HG02885 (cell line): ENCODE data around the gene SLC34A3.

Experiments
- ATAC-seq: cut with Tn5 transposase; IDR thresholded peaks from one replicate; pipeline ENCODE4 v1.9.1; 2021; ENCODE audit warnings: mild to moderate bottlenecking; ENCODE audit not compliant: unreplicated experiment, poor library complexity

The SLC34A3 gene

GRCh38 chr9:137230705-137231371 is at the start of gene SLC34A3:
TSS of gene SLC34A3 (plus strand) at chr9:137230901. CDS start at chr9:137231703, 802 bp downstream.
- no peak for ATAC-seq

DNA sequence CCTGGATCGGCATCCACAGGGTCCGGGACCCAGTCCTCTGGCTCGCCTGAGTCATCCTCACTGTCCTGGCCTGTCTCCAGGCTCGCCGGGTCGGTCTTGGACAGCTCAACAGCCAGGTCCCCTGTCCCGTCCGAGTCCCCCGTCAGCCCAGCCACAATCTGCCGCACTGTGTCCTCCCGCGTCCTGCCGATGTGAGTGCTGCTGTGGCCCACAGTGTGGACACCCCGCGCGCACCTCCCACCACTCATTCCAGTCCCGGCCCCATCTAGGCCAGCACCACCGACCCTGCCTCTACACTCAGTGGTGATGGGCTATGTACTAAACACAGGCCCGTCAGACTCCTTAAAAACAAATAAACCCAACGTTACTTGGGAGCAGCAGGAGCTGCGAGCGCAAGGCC is 49.0 kb upstream of the SLC34A3 start:
- ATAC-seq: no peak

GRCh38 chr9:137182836-137183235 is 47.9 kb upstream of the SLC34A3 start:
- no peak for ATAC-seq

- ATAC-seq: no peak
These were observed 46.6 kb upstream of the SLC34A3 start for GRCh38 chr9:137183980-137184595.

DNA sequence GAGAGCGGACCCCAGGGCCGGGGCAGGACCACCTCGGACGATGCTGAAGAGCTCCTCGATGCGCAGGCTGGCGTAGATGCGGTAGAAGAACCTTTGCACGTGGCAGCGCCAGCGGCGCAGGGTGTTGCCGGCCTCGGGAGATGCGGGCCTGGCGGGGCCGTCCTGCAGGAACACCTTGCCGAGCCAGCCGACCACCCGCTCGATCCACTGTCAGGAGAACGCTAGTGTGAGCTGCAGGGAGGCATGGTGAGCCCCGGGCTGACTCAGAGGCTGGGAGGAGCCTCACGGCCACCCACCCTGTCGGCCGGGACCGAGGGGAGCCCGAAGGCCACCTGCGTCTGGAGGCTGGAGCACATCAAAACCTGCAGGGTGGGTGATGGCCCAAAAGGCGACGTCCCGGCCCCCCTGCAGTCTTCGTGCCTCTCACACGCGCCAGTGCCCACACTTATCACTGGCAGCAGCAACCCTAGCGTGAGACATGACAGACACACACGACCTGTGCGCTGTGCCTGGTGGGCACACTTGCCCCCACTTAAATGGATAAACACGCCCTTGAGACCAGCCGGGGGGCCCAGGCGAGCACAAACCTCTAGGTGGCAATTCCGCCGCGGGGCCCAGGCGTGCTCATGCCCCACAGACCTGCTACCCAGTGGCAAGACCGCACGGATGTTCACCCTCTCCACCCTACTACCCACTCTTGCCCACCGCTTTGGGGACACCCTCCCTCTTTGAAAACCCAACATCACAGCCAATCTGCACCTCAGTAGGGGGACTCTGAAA is 45.6 kb upstream of the SLC34A3 start:
- no peak for ATAC-seq

- ATAC-seq: no peak
These were observed 44.8 kb upstream of the SLC34A3 start for GRCh38 chr9:137185921-137186320.

DNA sequence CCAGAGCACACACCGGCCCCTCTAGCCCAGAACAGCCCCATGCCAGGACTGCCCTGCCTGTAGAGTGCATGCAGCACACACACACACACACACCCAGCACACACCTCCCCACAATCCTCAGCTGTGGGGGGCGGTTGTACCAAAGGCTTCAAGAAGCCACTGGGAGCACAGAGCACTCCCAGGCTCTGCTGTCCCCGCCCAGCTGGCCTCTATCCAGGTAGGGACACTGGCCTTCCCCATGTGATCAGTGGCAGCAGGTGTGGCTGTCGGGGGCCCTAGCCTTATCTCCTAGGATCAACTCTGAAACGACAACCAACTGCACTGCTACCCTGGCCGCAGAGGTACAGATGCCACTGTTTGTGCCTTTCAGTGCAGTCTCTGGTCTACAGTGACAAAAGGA is 44.3 kb upstream of the SLC34A3 start:
- no peak for ATAC-seq

DNA sequence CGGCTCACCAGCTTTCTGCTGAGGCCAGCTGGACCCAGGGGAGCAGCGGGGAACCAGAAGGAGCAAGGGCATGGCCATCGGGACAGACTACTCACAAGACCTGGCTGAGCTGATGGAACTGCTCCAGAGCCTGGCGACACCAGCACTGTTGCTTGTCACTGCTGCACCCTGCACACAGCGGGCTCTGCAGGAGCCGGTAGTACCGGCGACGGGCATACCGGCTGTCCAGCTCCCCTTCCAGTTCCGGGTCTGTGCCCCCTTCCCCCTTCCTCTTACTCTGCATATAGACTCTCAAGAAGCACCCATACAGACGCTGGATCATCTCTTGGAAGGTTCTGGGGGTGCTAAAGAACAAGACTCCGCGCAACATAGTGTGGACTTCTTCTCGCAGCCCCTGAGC is 43.3 kb upstream of the SLC34A3 start:
- ATAC-seq: no peak

GRCh38 chr9:137188086-137188489 is 42.6 kb upstream of the SLC34A3 start:
- ATAC-seq: no peak

DNA sequence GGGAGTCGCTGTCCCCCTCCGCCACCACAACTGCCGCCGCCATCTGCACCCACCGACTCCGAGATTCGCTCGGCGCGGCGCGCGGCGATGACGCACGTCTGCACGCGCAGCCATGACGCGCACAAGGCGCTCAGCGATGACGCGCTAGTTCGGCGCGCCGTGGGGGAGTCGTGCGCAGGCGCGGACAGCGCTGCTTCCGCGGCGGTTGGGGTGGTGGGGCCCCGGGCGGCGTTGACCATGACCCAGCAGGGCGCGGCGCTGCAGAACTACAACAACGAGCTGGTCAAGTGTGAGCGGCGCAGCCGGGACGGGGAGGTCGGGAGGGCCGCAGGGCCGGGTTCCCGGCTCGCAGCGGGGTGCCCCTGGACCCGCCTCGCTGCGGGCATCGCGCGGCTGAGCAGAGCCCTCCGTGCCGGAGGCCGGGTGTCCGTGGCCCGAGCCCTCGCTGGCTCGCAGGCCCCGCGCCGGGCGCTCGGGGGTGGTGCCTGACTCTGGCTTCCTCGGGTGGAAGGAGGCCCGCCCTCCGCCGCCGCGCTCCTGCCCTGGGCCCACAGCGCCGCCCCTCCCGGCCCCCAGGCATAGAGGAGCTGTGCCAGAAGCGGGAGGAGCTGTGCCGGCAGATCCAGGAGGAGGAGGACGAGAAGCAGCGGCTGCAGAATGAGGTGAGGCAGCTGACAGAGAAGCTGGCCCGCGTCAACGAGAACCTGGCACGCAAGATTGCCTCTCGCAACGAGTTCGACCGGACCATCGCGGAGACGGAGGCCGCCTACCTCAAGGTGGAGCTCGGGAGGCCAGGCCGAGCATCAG is 42.0 kb upstream of the SLC34A3 start, which contains the start of the genes ANAPC2 and SSNA1:
Gene ANAPC2, minus strand, starts transcription at position 71 of the 807 bp plus-strand sequence. Its CDS starts 28 bp downstream, at position 43.
Gene SSNA1, plus strand, starts transcription at position 187 of the 807 bp plus-strand sequence. Its CDS starts 51 bp downstream, at position 238.
- ATAC-seq: peak; percentile 85

- ATAC-seq: no peak
These were observed 41.1 kb upstream of the SLC34A3 start for GRCh38 chr9:137189297-137190295.

- ATAC-seq: no peak
These were observed 40.3 kb upstream of the SLC34A3 start for GRCh38 chr9:137190315-137190856.

- no peak for ATAC-seq
These were observed 39.5 kb upstream of the SLC34A3 start for GRCh38 chr9:137191245-137191644.

DNA sequence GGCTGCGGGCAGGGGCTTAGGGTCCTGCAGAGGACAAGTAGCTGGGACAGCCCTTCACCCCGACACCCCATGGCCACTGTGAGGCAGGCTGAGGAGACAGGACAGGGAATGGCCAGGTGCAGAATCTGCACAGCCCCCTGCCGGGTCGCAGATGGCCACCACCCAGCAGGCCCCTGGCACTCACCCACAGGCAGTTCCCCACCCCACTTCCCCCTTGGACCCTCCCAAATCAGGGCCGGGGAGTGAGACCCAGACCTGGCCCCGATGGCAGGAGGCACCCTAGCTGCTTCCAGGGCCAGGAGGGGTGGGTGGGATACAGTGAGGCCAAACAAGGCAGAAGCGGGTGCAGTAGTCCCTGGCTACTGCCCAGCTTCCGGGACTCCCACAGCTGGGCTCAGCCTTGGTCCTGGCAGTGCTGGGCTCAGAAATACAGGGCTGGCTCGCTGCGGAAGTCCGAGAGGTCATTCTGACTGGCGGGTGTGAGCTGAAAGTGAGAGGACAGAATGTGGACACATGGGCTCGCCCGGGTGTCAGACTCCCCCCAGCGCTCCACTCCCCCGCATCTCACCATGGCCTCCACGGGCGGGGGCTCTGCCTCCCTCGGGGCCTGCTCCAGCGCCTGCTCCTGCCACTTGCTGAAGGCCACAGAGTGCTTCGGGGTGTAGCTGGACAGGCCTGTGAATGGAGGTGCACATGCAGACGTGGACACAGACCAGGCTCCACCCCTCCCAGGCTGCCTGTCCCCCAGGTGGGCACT is 38.8 kb upstream of the SLC34A3 start:
- ATAC-seq: no peak

GRCh38 chr9:137192448-137192780 is 38.3 kb upstream of the SLC34A3 start:
- ATAC-seq: no peak

- ATAC-seq: no peak
These were observed 37.8 kb upstream of the SLC34A3 start for GRCh38 chr9:137192859-137193258.

DNA sequence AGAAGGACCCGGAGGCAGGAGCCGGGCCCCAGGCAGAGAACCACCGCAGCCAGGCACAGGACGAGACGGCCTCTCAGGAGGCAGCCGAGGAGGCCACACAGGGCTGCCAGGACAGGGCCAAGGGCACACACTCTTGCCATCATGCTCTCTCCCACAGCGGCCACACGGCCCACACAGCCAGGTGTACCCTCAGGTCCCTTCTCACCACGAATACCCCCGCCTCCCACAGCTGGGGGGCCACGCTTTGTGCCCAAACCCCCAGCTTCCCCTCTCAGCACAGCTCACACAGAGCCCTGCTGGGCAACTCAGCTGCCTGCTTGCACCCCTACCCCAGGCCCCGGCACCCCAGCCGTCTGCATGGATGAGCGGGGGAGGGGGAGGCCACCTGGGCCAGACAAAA is 36.9 kb upstream of the SLC34A3 start:
- ATAC-seq: no peak

- ATAC-seq: no peak
These were observed 36.3 kb upstream of the SLC34A3 start for GRCh38 chr9:137194388-137194787.
